ENCODE results near the gene HDLBP.

HDLBP gene

GRCh38 chr2:241315093-241315878 is at the start of gene HDLBP:
Gene HDLBP, minus strand, starts transcription at chr2:241315672. Its CDS starts 48,803 bp downstream, at chr2:241266869.
- peak; percentile 90 for DNase-seq

- no peak for DNase-seq
Observed at GRCh38 chr2:241364781-241365180, 49.3 kb upstream of the HDLBP start.

- no peak for DNase-seq
Observed at GRCh38 chr2:241363426-241363825, 48.0 kb upstream of the HDLBP start.

GRCh38 chr2:241359481-241360045 is 44.1 kb upstream of the HDLBP start:
- DNase-seq = no peak

GRCh38 chr2:241358470-241358869 is 43.0 kb upstream of the HDLBP start:
- no peak for DNase-seq

GRCh38 chr2:241357531-241357930 is 42.1 kb upstream of the HDLBP start:
- no peak for DNase-seq

- DNase-seq = no peak
Observed at GRCh38 chr2:241356871-241357260, 41.4 kb upstream of the HDLBP start.

- DNase-seq = peak; percentile 91
Observed at GRCh38 chr2:241355983-241356870, 40.8 kb upstream of the HDLBP start, which contains the start of gene FARP2. Gene FARP2, plus strand, starts transcription at chr2:241356285. Its CDS starts 16,823 bp downstream, at chr2:241373108.

- DNase-seq = no peak
Observed at GRCh38 chr2:241354668-241355658, 39.5 kb upstream of the HDLBP start.

- no peak for DNase-seq
Observed at GRCh38 chr2:241352227-241352626, 36.8 kb upstream of the HDLBP start.

GRCh38 chr2:241351640-241352031 is 36.2 kb upstream of the HDLBP start:
- no peak for DNase-seq

GRCh38 chr2:241350878-241351639 is 35.6 kb upstream of the HDLBP start:
- DNase-seq = no peak

GRCh38 chr2:241350530-241350877 is 35.0 kb upstream of the HDLBP start:
- DNase-seq = no peak

GRCh38 chr2:241349941-241350340 is 34.5 kb upstream of the HDLBP start:
- no peak for DNase-seq

- no peak for DNase-seq
Observed at GRCh38 chr2:241344925-241345651, 29.6 kb upstream of the HDLBP start.

GRCh38 chr2:241340631-241341163 is 25.2 kb upstream of the HDLBP start:
- no peak for DNase-seq

GRCh38 chr2:241339839-241340630 is 24.6 kb upstream of the HDLBP start:
- no peak for DNase-seq

GRCh38 chr2:241334813-241335212 is 19.3 kb upstream of the HDLBP start:
- no peak for DNase-seq

GRCh38 chr2:241330616-241330981 is 15.1 kb upstream of the HDLBP start:
- no peak for DNase-seq
